KOPT-K1 (cell line): Measurements from ENCODE around the gene DUSP3.

ENCODE experiments used
- H3K27ac ChIP-seq: fragments of 200-600 bp; sonication (generic); 2 replicates; pipeline ENCODE4 v1.5.1; 2016; ENCODE audit warnings: antibody characterized with exemption, mild to moderate bottlenecking, low read depth, low read length; ENCODE audit not compliant: poor library complexity, severe bottlenecking
- H3K36me3 ChIP-seq: fragments of 200-600 bp; sonication (generic); 2 replicates; pipeline ENCODE4 v1.5.1; 2017; ENCODE audit warnings: antibody characterized with exemption, mild to moderate bottlenecking, low read length, moderate library complexity; ENCODE audit not compliant: insufficient read depth
- H3K9me3 ChIP-seq: fragments of 200-600 bp; sonication (generic); 2 replicates; pipeline ENCODE4 v1.5.1; 2017; ENCODE audit warnings: antibody characterized with exemption, low read length, mild to moderate bottlenecking; ENCODE audit not compliant: insufficient read depth, poor library complexity, severe bottlenecking

The DUSP3 gene

DNA sequence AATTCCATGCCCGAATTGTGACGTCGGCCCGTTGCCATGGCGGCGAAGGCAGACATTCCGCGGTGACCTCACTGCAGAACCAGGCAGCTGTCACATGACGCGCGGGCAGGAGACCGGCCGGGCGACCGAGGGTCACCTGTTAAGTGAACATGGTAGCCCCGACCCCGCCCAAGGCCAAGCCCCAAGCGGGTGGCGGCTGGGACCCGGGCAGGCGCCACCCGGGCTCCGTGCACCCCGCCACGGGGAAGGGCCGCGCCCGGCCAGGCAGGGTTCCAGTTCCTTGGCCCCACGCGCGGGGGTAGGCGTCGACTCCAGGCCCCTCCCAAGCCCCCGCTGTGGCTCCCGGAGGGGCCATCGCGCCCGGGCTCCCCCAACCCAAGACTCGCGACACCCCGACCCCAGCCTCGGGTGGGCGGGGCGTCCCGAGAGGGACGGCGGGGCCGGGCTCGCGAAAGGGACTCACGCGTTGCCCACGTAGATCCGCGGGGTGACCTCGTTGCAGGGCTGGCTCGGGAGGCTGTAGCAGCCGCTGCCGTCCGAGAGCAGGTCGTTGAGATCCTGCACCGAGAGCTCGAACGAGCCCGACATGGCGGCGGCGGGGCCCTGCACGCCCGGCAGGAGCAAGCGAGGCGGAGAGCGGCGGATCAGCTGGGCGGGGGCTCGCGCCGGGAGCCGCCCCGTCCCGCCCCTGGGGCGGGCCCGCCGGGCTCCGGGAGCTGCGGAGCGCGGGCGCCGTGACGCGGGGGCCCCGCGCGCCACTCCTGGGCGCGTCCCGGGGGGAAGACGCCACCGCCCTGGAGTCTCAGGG is at the start of gene DUSP3:
Gene DUSP3 (minus strand): TSS at position 641 of the 808 bp plus-strand sequence. CDS start 53 bp downstream, at position 588.
- H3K36me3 ChIP-seq: no peaks in the 10 kb centered on the region
- peak within 1 kb of the TSS; percentile 21 for H3K27ac ChIP-seq
- no peaks in the 10 kb centered on the region for H3K9me3 ChIP-seq

- no peak overlapping the region for H3K27ac ChIP-seq
- no peaks in the 10 kb centered on the region for H3K36me3 ChIP-seq
- no peaks in the 10 kb centered on the region for H3K9me3 ChIP-seq
These were observed 48.8 kb upstream of the DUSP3 start for GRCh38 chr17:43827596-43827995.

- Histone ChIP-seq H3K27ac (no peak overlapping the region), H3K9me3 (no peaks in the 10 kb centered on the region), H3K36me3 (no peaks in the 10 kb centered on the region)
These were observed 47.4 kb upstream of the DUSP3 start for GRCh38 chr17:43826206-43826605.

DNA sequence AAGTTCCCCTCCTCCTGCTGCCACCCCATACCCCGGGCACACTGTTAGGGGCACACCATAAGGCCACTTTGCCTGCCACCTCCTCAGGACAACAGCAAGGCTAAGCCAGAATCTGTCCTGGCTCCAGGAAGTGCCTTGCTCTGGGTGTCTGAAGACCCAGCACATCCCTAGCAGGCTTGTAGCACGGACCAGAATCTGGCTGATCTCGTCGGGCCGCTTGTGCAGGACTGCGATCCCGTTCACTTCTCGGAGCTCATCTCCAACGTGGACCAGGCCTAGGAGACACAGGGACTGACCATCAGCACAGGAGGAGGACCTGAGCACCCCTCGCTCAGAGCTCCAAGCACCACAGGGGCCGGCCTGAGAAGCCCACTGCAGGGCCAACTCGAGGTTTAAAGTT is 46.8 kb upstream of the DUSP3 start:
- no peaks in the 10 kb centered on the region for H3K9me3 ChIP-seq
- no peak overlapping the region for H3K27ac ChIP-seq
- H3K36me3 ChIP-seq: no peaks in the 10 kb centered on the region

- Histone ChIP-seq H3K27ac (no peak overlapping the region), H3K36me3 (no peaks in the 10 kb centered on the region), H3K9me3 (no peaks in the 10 kb centered on the region)
These were observed 44.7 kb upstream of the DUSP3 start for GRCh38 chr17:43823350-43824084.

- H3K36me3 ChIP-seq: no peaks in the 10 kb centered on the region
- no peak overlapping the region for H3K27ac ChIP-seq
- H3K9me3 ChIP-seq: no peaks in the 10 kb centered on the region
These were observed 43.9 kb upstream of the DUSP3 start for GRCh38 chr17:43822570-43823190.

GRCh38 chr17:43820759-43821158 is 42.0 kb upstream of the DUSP3 start:
- Histone ChIP-seq H3K27ac (no peak overlapping the region), H3K36me3 (no peaks in the 10 kb centered on the region), H3K9me3 (no peaks in the 10 kb centered on the region)

GRCh38 chr17:43818966-43819365 is 40.2 kb upstream of the DUSP3 start:
- Histone ChIP-seq H3K9me3 (no peaks in the 10 kb centered on the region), H3K36me3 (no peaks in the 10 kb centered on the region), H3K27ac (no peak overlapping the region)

DNA sequence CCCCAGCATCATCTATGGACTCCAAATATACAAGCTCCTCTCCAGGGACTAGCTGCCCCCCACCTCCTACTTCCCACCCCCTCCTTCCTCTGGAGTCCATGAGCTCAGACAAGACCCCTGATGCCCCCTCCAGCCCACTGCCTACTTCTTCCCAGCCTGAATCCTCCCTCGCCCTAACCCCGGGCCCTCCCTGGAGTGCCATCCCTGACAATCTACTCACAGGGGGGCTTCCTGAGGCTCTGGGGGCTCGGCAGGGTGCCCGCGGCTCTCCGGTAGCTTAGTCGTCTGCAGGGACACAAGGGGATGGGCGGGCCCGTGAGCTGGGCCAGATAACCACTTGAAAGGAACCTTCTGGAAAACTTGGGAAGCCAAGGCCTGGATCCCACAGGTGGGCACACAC is 39.0 kb upstream of the DUSP3 start:
- H3K36me3 ChIP-seq: no peaks in the 10 kb centered on the region
- no peak overlapping the region for H3K27ac ChIP-seq
- no peaks in the 10 kb centered on the region for H3K9me3 ChIP-seq

DNA sequence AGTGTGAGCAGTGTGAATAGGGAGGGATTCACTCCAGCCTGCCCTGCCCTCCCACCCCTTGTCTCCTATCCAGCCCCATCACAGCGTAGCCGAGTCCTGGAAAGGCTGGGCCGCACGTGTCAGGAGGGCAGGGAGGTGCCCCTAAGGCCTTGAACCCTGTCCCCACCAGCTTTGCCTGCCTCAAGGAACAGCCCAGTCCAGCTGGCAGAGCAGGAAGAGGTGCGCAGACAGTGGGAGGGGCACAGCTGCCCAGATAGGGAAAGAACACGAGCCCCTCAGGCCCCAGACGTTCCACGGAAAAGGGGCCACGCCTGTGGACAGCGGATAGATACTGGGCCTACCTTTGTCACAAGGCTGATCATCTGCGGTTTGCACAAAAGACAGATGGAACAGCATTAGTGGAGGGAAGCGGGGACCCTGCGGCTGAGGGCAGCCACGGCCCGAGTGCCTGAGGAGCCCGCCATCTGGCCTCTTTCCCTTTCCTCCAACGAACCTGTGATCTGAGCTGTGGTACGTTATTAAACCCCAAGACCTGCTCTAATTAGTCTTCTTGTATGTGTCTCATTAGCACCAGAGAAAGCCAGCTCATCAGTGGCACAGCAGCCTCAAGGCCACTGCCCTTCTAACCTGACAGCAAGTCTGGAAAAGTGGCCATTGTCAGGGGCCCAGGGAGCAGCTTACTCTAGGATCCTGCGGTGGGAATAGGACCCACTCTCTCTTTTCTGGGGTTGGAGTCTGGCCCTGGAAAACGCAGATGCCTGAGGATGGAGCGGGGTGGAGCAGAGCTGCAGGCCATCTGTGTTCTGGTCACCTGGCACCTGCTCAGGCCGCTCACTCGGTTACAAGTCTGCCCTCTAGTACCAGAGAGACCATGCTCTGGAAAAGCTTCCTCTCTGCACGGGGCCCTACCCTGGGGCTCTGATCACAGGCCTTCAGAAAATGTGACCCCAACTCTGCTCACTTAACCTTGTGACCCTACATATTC is 37.9 kb upstream of the DUSP3 start:
- H3K27ac ChIP-seq: no peak overlapping the region
- H3K36me3 ChIP-seq: no peaks in the 10 kb centered on the region
- H3K9me3 ChIP-seq: no peaks in the 10 kb centered on the region

GRCh38 chr17:43814714-43815113 is 35.9 kb upstream of the DUSP3 start:
- no peaks in the 10 kb centered on the region for H3K36me3 ChIP-seq
- H3K9me3 ChIP-seq: no peaks in the 10 kb centered on the region
- H3K27ac ChIP-seq: no peak overlapping the region

DNA sequence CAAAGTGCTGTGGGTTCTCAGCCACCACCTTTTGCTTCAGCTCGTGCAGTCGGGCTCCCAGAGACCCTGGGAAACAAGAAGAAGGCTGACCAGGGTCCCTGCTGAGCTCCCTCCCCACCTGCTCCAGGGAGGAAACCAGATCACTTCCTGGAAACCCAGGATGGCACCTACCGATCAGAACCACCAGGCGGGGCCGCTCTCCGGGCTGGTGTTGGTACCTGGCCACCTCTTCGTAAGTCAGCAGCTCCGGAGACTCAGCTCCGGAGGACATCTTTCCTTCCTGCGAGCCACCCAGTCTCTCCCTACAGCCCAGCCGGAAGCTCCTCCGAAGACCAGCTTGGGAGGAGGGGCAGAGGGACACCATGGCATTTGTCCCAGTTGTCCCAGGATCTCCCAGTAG is 35.2 kb upstream of the DUSP3 start:
- Histone ChIP-seq H3K36me3 (no peaks in the 10 kb centered on the region), H3K9me3 (no peaks in the 10 kb centered on the region), H3K27ac (no peak overlapping the region)

- no peaks in the 10 kb centered on the region for H3K9me3 ChIP-seq
- H3K27ac ChIP-seq: no peak overlapping the region
- no peaks in the 10 kb centered on the region for H3K36me3 ChIP-seq
These were observed 34.6 kb upstream of the DUSP3 start for GRCh38 chr17:43813386-43813785.

DNA sequence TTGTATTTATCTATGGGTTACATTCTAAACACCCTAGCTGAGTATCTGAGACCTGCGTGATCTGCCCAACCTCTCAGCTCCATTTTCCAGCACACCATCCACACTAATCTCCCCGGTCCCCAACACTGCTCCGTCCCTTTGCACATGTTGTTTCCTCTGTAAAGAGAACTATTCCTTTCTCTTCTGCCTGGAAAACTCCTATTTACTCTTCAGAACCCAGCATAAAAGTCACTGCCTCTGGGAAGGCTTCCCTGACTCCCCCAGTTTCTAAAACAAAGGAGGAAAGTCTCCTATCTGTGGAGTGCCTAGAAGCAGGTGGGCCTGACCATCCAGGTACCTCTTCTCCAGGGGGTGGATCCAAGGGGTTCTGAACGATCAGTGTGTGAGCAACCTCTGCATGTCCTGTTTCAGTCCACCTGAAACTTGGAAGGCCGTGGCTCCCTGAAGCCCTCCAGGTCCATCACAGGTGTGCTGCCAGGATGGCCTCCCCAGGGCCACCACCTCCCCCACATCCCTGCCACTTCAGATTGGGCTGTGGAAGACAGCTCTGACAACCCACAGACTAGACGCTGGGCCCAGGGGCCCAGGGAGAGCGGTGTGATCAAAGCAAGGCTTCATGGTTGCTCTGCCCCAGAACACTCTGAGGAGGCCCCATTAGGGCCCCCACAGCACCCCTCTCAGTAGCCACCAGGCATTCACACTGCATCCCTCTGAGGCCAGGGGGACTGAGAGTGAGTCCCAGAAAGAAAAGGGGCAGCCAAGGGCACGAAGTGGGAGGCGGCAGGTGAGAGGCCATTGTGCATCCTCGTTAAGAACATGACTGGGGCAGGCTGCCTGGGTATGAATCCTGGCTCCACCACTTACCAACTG is 33.9 kb upstream of the DUSP3 start:
- Histone ChIP-seq H3K36me3 (no peaks in the 10 kb centered on the region), H3K27ac (no peak overlapping the region), H3K9me3 (no peaks in the 10 kb centered on the region)
